Spleen (tissue), 11 donors: ENCODE data around the gene NRDE2. TPM values are rescaled to one million over a fixed set of nuclear protein-coding genes. Genes with fewer than 3 reads are reported as not detected.
A peak's percentile ranks its signal among the peaks of the same experiment; 100 is the strongest.

Source experiments
- DNase-seq: peaks from one replicate; pipeline ENCODE4 v3.0.0-alpha.2; 2020
- H3K27ac ChIP-seq, 8 donors: fragments of 200-600 bp; sonication (generic) in 7 of 8; 1 replicate in 4 of 8; 2 replicates in 4 of 8; pipeline versions ENCODE4 v1.5.0 to v1.8.0; 2016 to 2021; ENCODE audit warnings: inconsistent platforms in 4 of 8, mild to moderate bottlenecking in 4 of 8, moderate library complexity in 1 of 8
- H3K27me3 ChIP-seq, 7 donors: fragments of 200-600 bp; sonication (generic) in 6 of 7; replicated peaks in 1 of 7; 1 replicate in 4 of 7; 2 replicates in 3 of 7; pipeline versions ENCODE4 v1.5.0 to v1.8.0; 2016 to 2021; ENCODE audit warnings: inconsistent platforms in 3 of 7, mild to moderate bottlenecking in 1 of 7
- H3K36me3 ChIP-seq, 6 donors: fragments of 200-600 bp; sonication (generic) in 5 of 6; 1 replicate in 4 of 6; 2 replicates in 2 of 6; pipeline versions ENCODE4 v1.5.0 to v1.8.0; 2016 to 2021; ENCODE audit warnings: inconsistent platforms in 2 of 6
- H3K4me1 ChIP-seq, 6 donors: fragments of 200-600 bp; sonication (generic) in 5 of 6; 1 replicate in 3 of 6; 2 replicates in 3 of 6; pipeline versions ENCODE4 v1.5.0 to v1.8.0; 2016 to 2021; ENCODE audit warnings: inconsistent platforms in 3 of 6
- H3K4me3 ChIP-seq, 8 donors: fragments of 200-600 bp; sonication (generic) in 7 of 8; 1 replicate in 4 of 8; 2 replicates in 4 of 8; pipeline versions ENCODE4 v1.5.0 to v1.8.0; 2016 to 2021; ENCODE audit warnings: inconsistent platforms in 4 of 8, mild to moderate bottlenecking in 4 of 8, moderate library complexity in 2 of 8
- H3K9me3 ChIP-seq, 8 donors: fragments of 200-600 bp; sonication (generic) in 7 of 8; 1 replicate in 4 of 8; 2 replicates in 4 of 8; pipeline versions ENCODE4 v1.5.0 to v1.8.0; 2016 to 2021; ENCODE audit warnings: inconsistent platforms in 4 of 8
- CTCF ChIP-seq, 11 experiments: fragments of 200-600 bp in 7 of 11; fragments of 450-650 bp in 4 of 11; sonication (generic) in 4 of 11; IDR thresholded peaks in 8 of 11; conservative IDR thresholded peaks in 3 of 11; 1 replicate in 7 of 11; 2 replicates in 4 of 11; pipeline versions ENCODE4 v1.4.0 to v1.8.0; 2016 to 2021; ENCODE audit warnings: antibody characterized with exemption in 11 of 11, inconsistent platforms in 4 of 11, mild to moderate bottlenecking in 1 of 11
- POLR2A ChIP-seq, 3 donors: fragments of 450-650 bp; IDR thresholded peaks; one replicate each; pipeline ENCODE4 v1.5.1; 2017; ENCODE audit warnings: antibody characterized with exemption in 3 of 3, mild to moderate bottlenecking in 1 of 3
- POLR2AphosphoS5 ChIP-seq, 3 donors: sonication (generic); formaldehyde crosslinking; IDR thresholded peaks; one replicate each; pipeline ENCODE4 v1.5.1; 2017; ENCODE audit warnings: antibody characterized with exemption in 3 of 3
- whole genome bisulfite sequencing, 5 donors: extraction: QIAGEN DNeasy Blood & Tissue Kit in 3 of 5; methylation state at CpG; one replicate each; pipeline versions ENCODE4 v1.1.5 to v1.1.7; 2013 to 2018; 5-methylcytosine and 5-hydroxymethylcytosine counted together
- intact Hi-C: fragments of 100-400 bp; cut with DNase I; formaldehyde crosslinking; loops from one replicate; pipeline ENCODE4 v1.15.0; 2023; ENCODE audit warnings: low total_unique reads
- polyA plus RNA-seq, 3 donors: library from polyadenylated mRNA; stranded (reverse); fragments of 200-250 nt; gene quantifications; one replicate each; pipeline ENCODE4 v1.2.1, GENCODE V29; 2013
- total RNA-seq, 7 donors: library from RNA; depleted of rRNA in 3 of 7; stranded (reverse); fragments of >200 nt in 3 of 7; fragmentation: NEBNext Ultra II Directional in 4 of 7; extraction: Animal tissue kit (Norgen Biotek cat#: 25700) in 4 of 7; gene quantifications; one replicate each; pipeline versions ENCODE4 v1.1.0 to v1.2.1, GENCODE V29; 2016 to 2021
- donor health status: healthy with polysubstance abuse.
- donor health status: DM: no; HTN: no; CAD: no; lungs with moderate emphysema.
- donor health status: DM: no; HTN: no; CAD: no.
- donor health status: Bipolar disorder and iron deficiency.
- donor health status: healthy.
- donor health status: DM: no; HTN: no; CAD: no.
- donor health status: DM: yes; HTN: yes; CAD: no.

Gene NRDE2
- total and polyA plus RNA-seq, 10 donors, result 6.3 to 28.9 (median 17.0) TPM

- Histone ChIP-seq H3K4me3 (no peak overlapping the region), H3K27ac (peak overlapping the region in 5 of 8 donors; percentile 17 to 88 (median 83)), H3K4me1 (peaks cover 0 to 58% (median under 1%) of the 10 kb centered on the region in 6 donors), H3K9me3 (no peaks in the 10 kb centered on the region), H3K36me3 (peaks cover 0 to 96% (median 62%) of the 10 kb centered on the region in 6 donors), H3K27me3 (no peaks in the 10 kb centered on the region)
- WGBS, 5 donors, result 73 to 90% (median 82%) methylated on average over 11 of the region's 11 CpGs
- intact Hi-C loops, result no loop called here
- no peak for DNase-seq
- TF ChIP-seq POLR2A (IDR thresholded peaks at IDR 0.05) (no peak), CTCF (IDR thresholded peaks at IDR 0.05 in 8 of 11, conservative IDR thresholded peaks at IDR 0.05 in 3 of 11) (no peak), POLR2AphosphoS5 (IDR thresholded peaks at IDR 0.05) (no peak)
These were observed 37.7 kb downstream of the NRDE2 start for GRCh38 chr14:90293766-90294730.

GRCh38 chr14:90291699-90292098 is 40.0 kb downstream of the NRDE2 start:
- H3K9me3 ChIP-seq, result no peaks in the 10 kb centered on the region
- H3K27ac ChIP-seq, result no peak overlapping the region
- no peaks in the 10 kb centered on the region for H3K27me3 ChIP-seq
- TF ChIP-seq CTCF (IDR thresholded peaks at IDR 0.05 in 8 of 11, conservative IDR thresholded peaks at IDR 0.05 in 3 of 11) (no peak), POLR2AphosphoS5 (IDR thresholded peaks at IDR 0.05) (no peak), POLR2A (IDR thresholded peaks at IDR 0.05) (no peak)
- no peak for DNase-seq
- H3K36me3 ChIP-seq, result peaks cover 0 to 98% (median 67%) of the 10 kb centered on the region in 6 donors
- 86 to 96% (median 94%) methylated on average over 7 of the region's 7 CpGs for WGBS, 5 donors
- intact Hi-C loops, result no loop called here
- H3K4me3 ChIP-seq, result no peak overlapping the region
- peaks cover 0 to 49% (median 3%) of the 10 kb centered on the region in 6 donors for H3K4me1 ChIP-seq

- intact Hi-C loops, result no loop called here
- peaks cover 0 to 98% (median 70%) of the 10 kb centered on the region in 6 donors for H3K36me3 ChIP-seq
- H3K9me3 ChIP-seq, result no peaks in the 10 kb centered on the region
- H3K27ac ChIP-seq, result no peak overlapping the region
- no peak overlapping the region for H3K4me3 ChIP-seq
- H3K27me3 ChIP-seq, result no peaks in the 10 kb centered on the region
- H3K4me1 ChIP-seq, result peaks cover 0 to 38% (median 3%) of the 10 kb centered on the region in 6 donors
- TF ChIP-seq CTCF (IDR thresholded peaks at IDR 0.05 in 8 of 11, conservative IDR thresholded peaks at IDR 0.05 in 3 of 11), result no peak
- no peak for TF ChIP-seq POLR2A (IDR thresholded peaks at IDR 0.05)
- no peak for TF ChIP-seq POLR2AphosphoS5 (IDR thresholded peaks at IDR 0.05)
- 92 to 97% (median 96%) methylated on average over 6 of the region's 6 CpGs for WGBS, 5 donors
- no peak for DNase-seq
These were observed 41.3 kb downstream of the NRDE2 start for GRCh38 chr14:90290337-90291011.
